ENCODE data around the gene FCHSD2.

Gene FCHSD2

DNA sequence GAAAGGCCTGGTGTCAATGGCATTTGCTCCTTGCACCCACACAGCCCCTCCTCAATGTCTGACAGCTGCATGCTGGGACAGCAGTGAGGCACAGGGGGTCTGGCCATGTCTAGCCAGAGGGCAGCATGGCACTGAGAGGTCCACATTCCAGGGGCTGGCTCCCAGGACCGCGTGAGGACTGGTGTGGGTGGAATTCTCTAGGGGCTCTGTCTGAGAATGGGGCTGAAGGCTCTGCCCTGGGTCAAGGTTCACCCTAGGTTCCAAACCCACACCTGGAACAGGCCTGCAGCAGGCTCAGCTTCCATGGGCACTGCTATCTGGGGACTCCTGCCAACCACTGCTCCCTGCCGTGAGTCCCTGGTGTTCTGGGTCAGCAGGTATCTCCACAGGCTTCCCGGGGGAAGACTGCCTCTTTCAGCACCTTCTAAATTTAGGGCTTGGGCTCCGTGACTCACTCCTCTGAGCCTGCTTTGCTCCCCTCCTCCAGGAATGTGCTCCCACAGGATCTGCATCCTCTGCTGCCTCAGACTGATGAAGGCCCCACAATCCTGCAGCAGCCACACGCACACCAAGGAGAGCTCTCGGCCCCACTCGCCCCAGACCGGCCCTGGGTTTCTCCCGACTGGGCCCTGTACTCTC lies 352.5 kb downstream of the FCHSD2 start:
- DNase-seq (ENCODE audit: low spot score) = no peak

DNA sequence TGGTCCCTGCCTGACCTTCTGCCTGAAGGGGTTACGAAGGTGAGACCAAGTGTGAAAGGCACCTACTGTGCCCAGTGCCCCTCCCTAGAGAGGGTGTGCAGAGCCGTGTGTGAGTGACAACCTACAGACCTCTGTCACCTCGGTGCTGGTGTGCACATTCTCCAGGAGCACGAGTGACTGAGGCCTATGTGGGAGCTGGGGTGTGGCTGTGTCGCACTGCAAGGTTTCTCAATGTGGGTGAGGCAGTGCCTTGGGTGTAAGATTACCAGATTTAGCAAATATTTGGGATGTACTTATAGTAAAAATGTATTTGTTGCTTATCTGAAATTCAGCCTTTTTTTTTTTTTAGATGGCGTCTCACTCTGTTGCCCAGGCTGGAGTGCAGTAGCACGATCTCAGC lies 353.9 kb downstream of the FCHSD2 start:
- no peak for DNase-seq (ENCODE audit: low spot score)

DNA sequence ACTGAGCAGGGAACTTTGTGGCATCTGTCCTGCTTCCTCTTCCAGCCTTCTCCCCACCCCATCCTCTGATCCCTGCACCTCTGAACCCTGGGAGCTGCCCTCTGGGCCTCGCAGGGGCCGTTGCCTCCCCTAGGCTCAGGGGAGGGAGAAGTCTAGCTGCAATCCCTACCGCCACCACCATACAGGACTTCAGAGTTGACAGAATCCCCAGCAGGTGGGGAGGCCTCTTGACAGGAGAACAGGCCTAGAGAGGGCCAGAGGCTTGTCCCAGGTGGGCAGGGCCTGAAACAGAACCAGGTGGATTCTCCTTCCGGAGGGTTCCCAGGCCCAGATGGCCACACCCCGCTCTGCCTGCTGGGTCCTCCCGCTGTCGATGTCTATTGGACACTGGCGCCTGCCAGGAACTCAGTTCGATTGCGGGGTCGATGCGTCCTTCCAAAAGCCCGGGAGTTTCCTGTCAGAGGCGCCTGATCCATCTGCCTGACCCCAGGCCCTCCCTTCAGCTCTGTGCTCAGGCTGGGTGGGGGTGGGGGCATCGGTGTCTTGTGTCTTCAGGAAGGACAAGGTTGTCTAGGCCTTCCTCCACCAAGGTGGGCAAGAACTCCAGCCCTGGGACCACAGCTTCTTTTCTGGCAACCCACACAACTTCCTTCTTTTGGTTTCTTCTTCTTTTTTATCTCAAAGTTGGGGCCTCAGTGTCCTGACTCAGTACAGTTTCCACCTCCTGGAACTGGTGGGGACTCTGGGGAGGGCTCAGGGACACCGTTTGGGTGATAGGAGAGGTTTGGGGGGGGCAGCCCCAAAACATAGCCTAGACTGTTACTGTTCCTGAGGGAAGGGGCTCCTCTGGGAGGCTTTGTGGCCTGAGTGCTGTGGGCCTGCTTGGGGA lies 354.7 kb downstream of the FCHSD2 start:
- DNase-seq (ENCODE audit: low spot score) = no peak

Measured in left forelimb (tissue), 1 donor.